ENCODE data around the gene IMMP2L.

Gene IMMP2L

GRCh38 chr7:111137296-111138192 lies 424.7 kb downstream of the IMMP2L start:
- DNase-seq = no peak

- no peak for DNase-seq
Observed at GRCh38 chr7:111132833-111133232, 429.5 kb downstream of the IMMP2L start.

- no peak for DNase-seq
Observed at GRCh38 chr7:111129435-111129834, 432.9 kb downstream of the IMMP2L start.

- DNase-seq = no peak
Observed at GRCh38 chr7:111126987-111127386, 435.3 kb downstream of the IMMP2L start.

GRCh38 chr7:111115966-111116365 lies 446.3 kb downstream of the IMMP2L start:
- no peak for DNase-seq

DNA sequence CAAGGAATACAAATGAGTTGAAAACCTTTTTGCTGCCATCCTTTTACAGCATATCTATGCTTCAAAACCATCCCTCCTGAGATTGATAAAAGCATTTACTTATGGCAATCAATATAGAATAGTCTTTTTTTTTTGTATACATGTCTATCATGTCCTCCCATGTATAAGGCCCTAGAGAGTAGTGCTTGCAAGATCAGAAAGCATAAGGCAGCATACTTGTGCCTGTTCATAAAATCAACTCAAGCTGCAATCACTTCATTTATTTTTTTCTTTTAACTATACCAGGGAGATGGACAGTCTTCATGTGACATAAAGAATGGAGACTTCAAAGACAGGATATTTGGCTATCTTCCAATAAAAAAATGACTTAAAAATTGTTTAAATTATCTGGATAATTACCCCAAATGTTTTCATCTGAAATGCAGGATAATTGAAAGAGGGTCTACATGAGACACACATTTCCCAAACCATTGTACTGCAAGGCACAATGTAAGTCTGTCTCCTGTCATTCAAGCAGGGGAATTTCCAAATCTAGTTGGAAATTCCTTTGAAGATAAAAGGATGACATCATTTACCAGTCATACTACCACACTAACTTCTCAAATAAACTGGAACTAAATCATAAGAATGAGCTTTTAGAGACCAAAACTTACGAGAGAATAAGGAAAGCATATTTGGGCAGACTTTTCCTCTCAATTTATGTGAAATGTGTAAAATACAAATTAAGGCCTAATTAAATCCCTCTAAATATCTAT lies 448.9 kb downstream of the IMMP2L start:
- DNase-seq = no peak

- DNase-seq = no peak
Observed at GRCh38 chr7:111112439-111112838, 449.9 kb downstream of the IMMP2L start.

DNA sequence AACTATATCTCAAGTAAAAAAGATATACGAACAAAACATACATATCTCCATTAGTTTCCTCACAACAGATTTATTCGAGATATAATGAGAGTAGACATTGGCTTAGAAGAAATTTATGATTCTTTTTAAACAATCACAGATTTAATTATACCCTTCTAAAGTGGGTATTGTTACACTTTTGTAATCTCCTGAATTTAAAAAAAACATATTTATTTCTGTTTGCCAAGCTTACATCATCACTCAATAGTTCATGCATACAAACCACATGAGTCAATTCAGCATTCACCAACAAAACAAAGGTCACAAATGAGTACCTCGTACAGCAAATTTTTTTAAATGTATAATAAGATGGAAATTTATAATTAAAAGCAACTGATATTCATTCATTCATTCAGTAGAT lies 453.8 kb downstream of the IMMP2L start:
- no peak for DNase-seq

GRCh38 chr7:111108000-111108399 lies 454.3 kb downstream of the IMMP2L start:
- no peak for DNase-seq

GRCh38 chr7:111107579-111107978 lies 454.7 kb downstream of the IMMP2L start:
- no peak for DNase-seq

- no peak for DNase-seq
Observed at GRCh38 chr7:111105269-111105668, 457.0 kb downstream of the IMMP2L start.

GRCh38 chr7:111104710-111105109 lies 457.6 kb downstream of the IMMP2L start:
- DNase-seq = no peak

- DNase-seq = no peak
Observed at GRCh38 chr7:111103678-111104274, 458.5 kb downstream of the IMMP2L start.

DNA sequence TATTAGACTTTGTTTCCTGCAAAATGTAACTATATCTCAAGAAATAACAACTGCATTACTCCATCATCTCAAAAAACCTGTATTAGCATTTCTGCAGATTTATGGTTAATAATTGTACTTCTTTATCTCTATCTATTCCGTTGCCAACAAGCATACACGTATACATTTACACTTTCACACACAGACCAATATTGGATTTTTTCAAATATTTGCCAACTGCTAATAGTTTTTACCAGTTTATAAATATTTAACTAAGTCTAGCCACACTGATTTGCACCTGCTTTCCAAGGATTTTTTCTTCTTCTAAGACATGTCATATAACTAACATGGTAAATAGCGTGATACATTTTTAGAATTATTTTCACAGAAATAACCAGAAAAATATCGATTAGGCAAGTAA lies 459.2 kb downstream of the IMMP2L start:
- DNase-seq = no peak

DNA sequence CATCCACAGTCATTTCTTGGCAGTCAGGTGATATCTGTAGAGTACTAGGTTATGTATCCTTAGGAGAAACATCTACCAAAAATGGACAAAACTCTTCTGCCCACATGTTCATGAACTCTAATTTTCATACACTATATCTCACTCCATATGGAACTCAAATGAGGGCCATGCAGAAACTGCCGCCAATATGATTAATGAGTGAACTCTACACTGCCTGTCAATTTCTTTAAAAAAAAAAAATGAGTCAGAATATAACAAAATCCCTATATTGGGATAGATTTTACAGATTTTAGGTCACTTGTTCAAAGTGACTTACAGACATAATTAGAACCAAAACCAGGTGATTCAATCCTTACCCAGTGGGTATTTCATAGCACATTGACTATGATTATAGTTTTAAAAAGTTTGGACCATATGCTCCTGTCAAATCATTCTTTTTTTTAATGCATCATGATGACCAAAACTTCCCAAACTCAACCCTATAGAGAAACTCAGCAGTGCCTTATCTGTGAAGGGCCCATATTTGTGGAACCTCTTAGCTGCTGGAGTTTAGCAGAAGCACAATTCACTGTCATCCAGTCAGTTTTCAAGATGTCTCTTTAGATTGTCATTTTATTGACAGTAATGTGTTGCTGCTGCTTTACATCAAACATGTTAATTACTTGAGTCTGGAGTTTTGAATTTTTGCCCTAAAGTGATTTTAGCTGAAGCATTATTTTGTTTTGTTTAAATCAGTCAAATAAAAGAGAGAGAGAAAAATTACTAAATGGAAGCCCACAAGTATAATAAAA lies 460.2 kb downstream of the IMMP2L start:
- DNase-seq = no peak

DNA sequence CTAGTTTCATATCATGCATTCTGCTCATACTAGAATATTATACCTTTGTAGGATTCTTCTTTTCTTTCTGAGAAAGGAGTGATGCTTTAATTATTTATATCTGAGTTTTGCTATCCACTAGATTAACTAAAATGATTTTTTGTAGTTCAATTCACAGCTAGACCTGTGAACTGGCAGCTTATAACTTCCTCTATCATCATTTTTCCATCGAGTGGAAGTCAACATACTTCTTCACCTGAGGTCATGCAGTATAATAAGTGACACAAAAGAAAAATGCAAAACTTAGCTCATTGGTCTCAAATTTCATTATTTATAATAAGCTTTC lies 463.4 kb downstream of the IMMP2L start:
- no peak for DNase-seq

DNA sequence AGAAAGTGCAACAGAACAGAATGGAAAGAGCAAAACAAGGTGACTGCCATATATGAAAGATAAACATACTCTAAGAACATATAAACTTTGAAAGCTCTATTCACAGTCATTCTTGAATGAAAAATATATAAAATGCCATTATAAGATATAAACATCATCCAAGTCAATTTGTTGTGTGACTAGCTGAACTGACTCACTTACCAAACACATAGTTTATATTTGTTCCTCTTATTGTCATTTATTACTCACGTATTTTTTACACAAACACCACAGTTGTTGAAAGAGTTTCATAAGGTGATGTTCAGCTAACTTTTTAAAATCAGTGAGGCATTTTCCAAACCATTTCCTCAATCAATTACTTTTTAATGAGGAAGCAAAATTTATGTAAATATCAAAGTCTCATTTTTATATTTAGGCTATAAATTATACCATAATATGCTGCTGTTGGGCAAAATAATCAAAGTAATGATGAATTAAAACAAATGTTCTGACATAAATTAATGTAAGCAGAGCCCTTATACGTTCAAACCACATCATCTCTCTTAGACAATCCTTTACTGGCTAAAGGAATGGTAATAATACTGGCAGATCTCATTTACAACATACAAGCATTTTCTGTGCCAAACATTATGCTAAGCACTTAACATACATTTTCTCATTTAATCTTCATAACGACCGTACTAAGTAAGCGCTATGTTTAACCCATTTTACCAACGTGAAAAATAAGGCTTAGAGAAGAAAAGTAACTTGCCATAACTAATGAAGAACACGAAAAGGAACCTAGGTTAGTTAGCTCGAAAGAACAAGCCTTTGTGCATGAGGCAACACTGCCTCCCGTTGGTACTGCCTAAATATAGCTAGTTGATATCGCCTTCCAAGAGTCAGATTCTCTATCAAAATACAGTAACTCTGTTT lies 464.0 kb downstream of the IMMP2L start:
- no peak for DNase-seq

- DNase-seq = no peak
Observed at GRCh38 chr7:111096997-111097396, 465.3 kb downstream of the IMMP2L start.

DNA sequence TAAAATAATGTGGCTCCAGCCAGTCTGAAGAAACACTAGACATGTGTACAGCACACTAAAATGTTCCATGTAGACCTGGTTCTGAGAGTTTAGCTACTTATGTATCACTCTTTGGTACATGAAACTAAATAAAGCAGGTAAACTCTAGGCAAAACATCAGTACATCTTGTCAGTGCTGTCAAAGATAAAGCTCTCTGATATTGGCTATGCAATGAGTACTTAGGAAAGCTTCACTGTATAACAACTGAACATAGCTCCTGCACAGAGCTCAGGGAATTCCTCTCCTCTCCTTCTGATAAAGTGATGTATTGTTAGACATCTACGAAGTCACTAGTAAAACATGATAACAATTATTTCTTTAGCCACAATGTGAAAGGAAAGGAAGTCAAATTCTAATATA lies 467.9 kb downstream of the IMMP2L start:
- DNase-seq = no peak

DNA sequence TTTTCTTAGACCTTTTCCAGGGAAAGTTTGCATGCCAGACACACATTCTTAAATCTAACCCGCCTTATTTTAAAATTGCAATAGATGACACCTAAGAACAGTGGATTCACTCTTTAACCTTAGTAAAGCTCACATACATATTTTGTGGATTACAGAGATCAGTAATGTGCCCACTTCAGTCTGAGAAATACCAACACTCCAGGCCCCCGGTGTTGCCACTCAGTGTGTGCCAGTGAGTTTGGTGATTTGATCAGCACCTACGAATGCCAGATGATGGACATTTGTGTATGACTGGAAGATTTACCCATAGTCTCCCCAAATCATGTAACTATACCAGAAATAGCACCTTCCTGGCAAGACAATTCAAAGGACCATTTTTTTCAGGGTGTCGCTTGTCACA lies 468.8 kb downstream of the IMMP2L start:
- DNase-seq = no peak

DNA sequence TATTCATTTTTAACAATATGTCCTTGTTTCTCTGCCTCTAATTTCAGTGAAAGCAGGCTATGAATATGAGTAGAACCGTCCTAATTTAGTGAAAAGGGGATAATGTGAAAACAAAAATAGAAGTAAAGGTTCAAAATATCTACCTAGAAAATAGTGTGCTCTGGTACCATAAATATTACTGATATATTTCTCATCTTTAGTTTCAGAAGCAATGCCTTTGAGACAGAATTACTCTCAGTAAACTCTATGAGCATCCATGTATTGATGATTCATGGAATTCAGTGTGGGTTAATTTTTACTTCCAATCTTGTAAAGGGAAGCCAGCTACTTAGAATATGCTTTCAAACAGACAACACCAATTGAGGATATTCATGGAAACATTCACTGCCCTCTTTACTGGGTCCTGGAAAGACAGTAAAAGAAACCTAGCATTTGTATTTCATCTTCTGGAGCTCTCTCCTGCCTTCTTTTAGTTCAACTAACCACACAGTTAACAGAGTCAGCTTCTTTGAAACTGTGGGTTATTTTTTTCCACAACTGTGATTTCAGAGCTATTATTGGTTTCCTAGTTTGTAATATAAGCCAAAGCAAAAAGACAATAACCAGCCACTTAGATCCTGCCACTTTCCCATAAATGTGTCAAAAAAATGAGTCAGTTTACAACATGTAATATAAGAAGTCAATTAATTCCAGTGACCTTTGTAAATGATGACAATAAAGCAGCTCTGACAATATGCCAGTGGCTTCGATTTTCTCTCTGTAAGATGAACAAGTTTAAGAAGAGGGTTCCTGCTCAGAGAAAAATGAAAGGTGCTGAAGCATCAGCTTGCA lies 469.7 kb downstream of the IMMP2L start:
- no peak for DNase-seq
